WERI-Rb-1 (cell line): ENCODE data around the gene SRGAP3.

Experiments
- DNase-seq: peaks from one replicate; pipeline ENCODE4 v3.0.0-alpha.2; 2020
- H3K27ac ChIP-seq: fragments of 250-450 bp; sonication (Bioruptor Pico); 2 replicates; pipeline ENCODE4 v1.5.1; 2020; ENCODE audit warnings: mild to moderate bottlenecking, moderate library complexity
- H3K27me3 ChIP-seq: fragments of 250-450 bp; sonication (Bioruptor Pico); 2 replicates; pipeline ENCODE4 v1.5.1; 2021; ENCODE audit warnings: mild to moderate bottlenecking, low read depth, moderate library complexity; ENCODE audit not compliant: insufficient read depth, severe bottlenecking
- H3K36me3 ChIP-seq: fragments of 250-450 bp; sonication (Bioruptor Pico); 2 replicates; pipeline ENCODE4 v1.5.1; 2020; ENCODE audit warnings: mild to moderate bottlenecking, moderate library complexity
- H3K4me3 ChIP-seq: 2 replicates; pipeline ENCODE4 v1.5.1; 2011; ENCODE audit warnings: low read depth, mild to moderate bottlenecking, control low read depth, low read length
- H3K9me3 ChIP-seq: fragments of 250-450 bp; sonication (Bioruptor Pico); 2 replicates; pipeline ENCODE4 v1.5.1; 2021; ENCODE audit warnings: mild to moderate bottlenecking, moderate library complexity; ENCODE audit not compliant: severe bottlenecking
- CTCF ChIP-seq: IDR thresholded peaks from 2 replicates; pipeline ENCODE4 v1.5.1; 2011; ENCODE audit warnings: low read depth, mild to moderate bottlenecking, control low read depth, inconsistent platforms, low read length

The SRGAP3 gene

GRCh38 chr3:9143184-9143583 lies 106.3 kb downstream of the SRGAP3 start:
- TF ChIP-seq CTCF = no peak

GRCh38 chr3:9142362-9142761 lies 107.1 kb downstream of the SRGAP3 start:
- no peaks in the 10 kb centered on the region; the same call in 1 of the 2 replicates for H3K36me3 ChIP-seq
- no peak for DNase-seq

More at GRCh38 chr3:9143184-9143583, 106.3 kb downstream of the SRGAP3 start:
- no peak for DNase-seq
- no peak overlapping the region for H3K27ac ChIP-seq
- no peaks in the 10 kb centered on the region; the same call in 1 of the 2 replicates for H3K36me3 ChIP-seq
- H3K9me3 ChIP-seq = peaks cover 12% of the 10 kb centered on the region
- no peak overlapping the region for H3K4me3 ChIP-seq
- no peaks in the 10 kb centered on the region for H3K27me3 ChIP-seq

GRCh38 chr3:9141928-9142289 lies 107.5 kb downstream of the SRGAP3 start:
- Histone ChIP-seq H3K27ac (no peak overlapping the region), H3K4me3 (no peak overlapping the region), H3K9me3 (peaks cover 12% of the 10 kb centered on the region), H3K27me3 (no peaks in the 10 kb centered on the region), H3K36me3 (no peaks in the 10 kb centered on the region; the same call in 1 of the 2 replicates)
- TF ChIP-seq CTCF = no peak
- no peak for DNase-seq

More at GRCh38 chr3:9142362-9142761, 107.1 kb downstream of the SRGAP3 start:
- H3K27ac ChIP-seq = no peak overlapping the region
- peaks cover 12% of the 10 kb centered on the region for H3K9me3 ChIP-seq
- no peak for TF ChIP-seq CTCF
- H3K27me3 ChIP-seq = no peaks in the 10 kb centered on the region
- H3K4me3 ChIP-seq = no peak overlapping the region

- H3K27me3 ChIP-seq = no peaks in the 10 kb centered on the region
- no peaks in the 10 kb centered on the region for H3K36me3 ChIP-seq
- no peak for TF ChIP-seq CTCF
- no peak overlapping the region for H3K4me3 ChIP-seq
- DNase-seq = no peak
- no peak overlapping the region for H3K27ac ChIP-seq
- H3K9me3 ChIP-seq = peaks cover 12% of the 10 kb centered on the region
Measured at GRCh38 chr3:9139366-9139765, 110.1 kb downstream of the SRGAP3 start.

- H3K4me3 ChIP-seq = no peak overlapping the region
- DNase-seq = no peak
- TF ChIP-seq CTCF = no peak
- H3K36me3 ChIP-seq = no peaks in the 10 kb centered on the region
- no peaks in the 10 kb centered on the region for H3K27me3 ChIP-seq
- peaks cover 12% of the 10 kb centered on the region for H3K9me3 ChIP-seq
- no peak overlapping the region for H3K27ac ChIP-seq
Measured at GRCh38 chr3:9137676-9138075, 111.8 kb downstream of the SRGAP3 start.

- Histone ChIP-seq H3K27ac (no peak overlapping the region), H3K9me3 (peaks cover 12% of the 10 kb centered on the region), H3K27me3 (no peaks in the 10 kb centered on the region), H3K4me3 (no peak overlapping the region), H3K36me3 (no peaks in the 10 kb centered on the region)
- TF ChIP-seq CTCF = no peak
- DNase-seq = no peak
Measured at GRCh38 chr3:9136746-9137465, 112.5 kb downstream of the SRGAP3 start.
